Neural progenitor cell (in vitro differentiated cells): Measurements from ENCODE around the gene SLC35G3.

ENCODE experiments used
- CTCF ChIP-seq: fragments of 200-600 bp; sonication (generic); IDR thresholded peaks from 2 replicates; pipeline ENCODE4 v1.5.1; 2017; ENCODE audit warnings: antibody characterized with exemption, mild to moderate bottlenecking
- EZH2phosphoT487 ChIP-seq: fragments of 200-600 bp; sonication (generic); IDR thresholded peaks from 2 replicates; pipeline ENCODE4 v1.6.1; 2017; ENCODE audit warnings: antibody characterized with exemption

DNA sequence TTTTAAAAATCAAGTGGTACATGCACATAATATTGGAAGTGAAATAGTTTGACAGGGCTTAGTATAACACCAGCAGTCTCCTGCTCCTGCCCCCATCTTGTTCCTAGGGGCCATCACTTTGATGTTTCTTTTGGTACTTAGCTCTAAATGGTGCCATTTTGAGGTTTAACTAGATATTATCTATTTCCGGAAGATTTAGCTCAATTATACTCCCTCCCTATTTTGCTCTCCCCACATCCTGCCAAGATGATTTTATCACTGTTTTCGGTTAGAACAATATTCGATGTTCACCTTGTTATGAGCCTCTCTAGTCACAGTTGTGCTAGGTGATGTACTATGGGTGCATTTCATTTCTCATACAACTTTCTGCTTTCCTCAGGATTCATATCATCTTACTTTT lies 20.0 kb upstream of the SLC35G3 start:
- TF ChIP-seq CTCF: no peak
- no peak for TF ChIP-seq EZH2phosphoT487
